ENCODE results near the gene AHCYL1.

DNA sequence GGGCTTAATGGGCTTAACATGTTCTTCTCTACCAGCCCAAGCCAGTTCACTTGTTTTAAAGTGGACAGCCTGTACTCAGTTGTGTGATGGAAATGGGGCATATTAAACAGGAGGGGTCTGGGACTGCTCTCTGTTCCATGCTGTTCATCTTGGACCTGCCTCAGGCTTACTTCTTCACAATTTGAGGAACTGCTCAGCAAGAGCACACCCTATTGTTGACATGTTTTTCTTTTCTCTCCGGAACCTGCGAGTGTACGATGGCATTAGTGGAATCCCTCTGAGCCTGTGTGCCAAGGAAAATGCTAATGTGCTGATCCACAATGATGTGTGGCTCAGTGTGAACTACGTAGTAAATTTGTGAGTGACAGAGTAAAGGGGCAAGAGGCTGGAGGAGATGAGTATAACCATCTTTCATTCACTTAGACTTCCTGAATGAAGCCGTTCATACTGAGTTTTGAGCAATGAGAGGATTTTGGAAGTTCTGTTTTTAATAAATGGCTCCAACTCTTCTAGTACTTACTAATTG is 6.9 kb downstream of the AHCYL1 start:
- TF ChIP-seq, protein P1, sequence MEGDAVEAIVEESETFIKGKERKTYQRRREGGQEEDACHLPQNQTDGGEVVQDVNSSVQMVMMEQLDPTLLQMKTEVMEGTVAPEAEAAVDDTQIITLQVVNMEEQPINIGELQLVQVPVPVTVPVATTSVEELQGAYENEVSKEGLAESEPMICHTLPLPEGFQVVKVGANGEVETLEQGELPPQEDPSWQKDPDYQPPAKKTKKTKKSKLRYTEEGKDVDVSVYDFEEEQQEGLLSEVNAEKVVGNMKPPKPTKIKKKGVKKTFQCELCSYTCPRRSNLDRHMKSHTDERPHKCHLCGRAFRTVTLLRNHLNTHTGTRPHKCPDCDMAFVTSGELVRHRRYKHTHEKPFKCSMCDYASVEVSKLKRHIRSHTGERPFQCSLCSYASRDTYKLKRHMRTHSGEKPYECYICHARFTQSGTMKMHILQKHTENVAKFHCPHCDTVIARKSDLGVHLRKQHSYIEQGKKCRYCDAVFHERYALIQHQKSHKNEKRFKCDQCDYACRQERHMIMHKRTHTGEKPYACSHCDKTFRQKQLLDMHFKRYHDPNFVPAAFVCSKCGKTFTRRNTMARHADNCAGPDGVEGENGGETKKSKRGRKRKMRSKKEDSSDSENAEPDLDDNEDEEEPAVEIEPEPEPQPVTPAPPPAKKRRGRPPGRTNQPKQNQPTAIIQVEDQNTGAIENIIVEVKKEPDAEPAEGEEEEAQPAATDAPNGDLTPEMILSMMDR (IDR thresholded peaks at IDR 0.05): no peak
- TF ChIP-seq POLR2A (IDR thresholded peaks at IDR 0.05): no peak
